IPS-18c (cell line): ENCODE measurements around the gene H6PD.

Experiments
- H3K4me3 ChIP-seq: 2 replicates; pipeline ENCODE4 v1.7.0; 2013; ENCODE audit warnings: low read depth, mild to moderate bottlenecking, low read length, moderate library complexity; ENCODE audit not compliant: insufficient read depth
- H3K9me3 ChIP-seq: one replicate; pipeline ENCODE4 v1.6.1; 2013; ENCODE audit warnings: mild to moderate bottlenecking, low read length, moderate library complexity; ENCODE audit not compliant: control insufficient read depth, insufficient read depth

H6PD gene

DNA sequence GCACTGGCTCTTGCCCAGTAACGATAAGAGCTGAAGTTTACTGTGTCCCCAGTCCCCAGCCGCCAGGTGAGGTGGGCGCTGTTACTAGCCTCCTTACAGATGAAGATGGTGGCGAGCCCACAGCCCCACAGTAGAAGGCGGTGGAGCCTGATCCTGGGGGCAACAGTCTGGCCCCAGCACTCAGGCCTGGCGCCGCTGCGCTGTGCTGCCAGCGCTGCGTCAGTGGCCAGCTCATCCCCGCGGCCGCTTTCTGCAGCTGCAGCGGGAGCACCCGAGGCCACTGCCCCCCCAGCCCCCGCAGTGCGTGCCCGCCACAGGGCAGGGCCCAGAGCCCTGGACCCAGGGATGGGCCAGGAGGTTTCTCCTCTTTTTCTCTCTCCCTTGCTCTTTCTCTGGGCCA is 13.3 kb downstream of the H6PD start:
- no peak overlapping the region for H3K4me3 ChIP-seq

DNA sequence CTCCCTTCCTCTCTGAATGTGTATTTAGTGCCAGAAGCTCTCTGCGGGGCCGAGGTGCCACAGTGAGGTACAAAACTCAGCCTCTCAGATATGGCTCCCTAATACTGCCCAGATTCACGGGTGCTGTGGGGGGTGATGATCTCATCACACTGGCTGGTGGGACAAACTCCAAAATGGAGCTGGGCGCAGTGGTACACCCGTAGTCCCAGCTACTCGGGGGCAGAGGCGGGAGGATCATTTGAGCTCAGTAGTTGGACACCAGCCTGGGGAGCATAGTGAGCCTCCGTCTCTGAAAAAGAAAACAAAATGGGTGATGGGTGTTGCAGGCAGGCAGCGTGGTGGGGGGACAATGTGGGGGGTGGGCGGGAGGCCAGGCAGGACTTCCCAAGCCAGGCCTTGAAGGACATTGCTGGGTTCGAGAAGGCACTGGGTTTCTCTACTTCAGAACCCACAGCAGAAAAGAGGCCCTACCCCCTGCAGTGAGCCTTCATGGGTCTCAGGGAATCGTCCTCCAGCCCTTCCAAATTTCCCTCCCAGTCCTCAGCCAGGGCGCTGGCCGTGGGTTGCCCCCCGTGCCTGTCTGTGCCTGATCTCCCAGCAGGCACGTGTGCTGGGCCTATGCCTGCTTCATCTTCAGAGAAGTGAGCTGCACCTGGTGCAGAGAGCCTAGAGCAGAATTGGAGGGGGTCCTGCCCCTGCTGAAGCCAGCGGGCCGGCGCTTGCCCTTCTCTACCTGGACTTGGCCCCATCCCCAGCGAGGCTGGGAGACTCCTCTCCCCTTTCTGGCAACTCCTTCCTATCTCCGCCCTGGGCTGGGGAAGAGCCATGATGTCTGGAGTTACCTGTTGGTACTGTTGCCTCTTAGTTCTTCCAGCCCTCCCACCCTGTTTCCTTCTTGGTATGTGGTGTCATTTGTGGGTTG is 14.0 kb downstream of the H6PD start:
- Histone ChIP-seq H3K9me3 (no peaks in the 10 kb centered on the region), H3K4me3 (no peak overlapping the region)

More for the DNA sequence above, 13.3 kb downstream of the H6PD start:
- H3K9me3 ChIP-seq, result no peaks in the 10 kb centered on the region

DNA sequence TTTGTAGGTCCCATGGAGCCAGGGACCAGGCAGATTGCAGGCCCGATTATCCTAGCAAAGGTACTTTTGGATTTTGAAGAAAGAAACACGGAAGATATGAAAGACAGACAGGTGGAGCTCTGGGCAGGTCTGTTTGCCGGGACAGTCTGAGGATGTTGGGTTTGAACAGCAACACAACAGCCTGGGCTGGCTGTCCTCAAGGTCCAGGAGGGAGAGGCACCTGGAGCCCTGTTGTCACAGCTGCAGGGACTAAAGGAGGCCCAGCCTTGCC is 14.6 kb downstream of the H6PD start:
- Histone ChIP-seq H3K4me3 (no peak overlapping the region), H3K9me3 (no peaks in the 10 kb centered on the region)

DNA sequence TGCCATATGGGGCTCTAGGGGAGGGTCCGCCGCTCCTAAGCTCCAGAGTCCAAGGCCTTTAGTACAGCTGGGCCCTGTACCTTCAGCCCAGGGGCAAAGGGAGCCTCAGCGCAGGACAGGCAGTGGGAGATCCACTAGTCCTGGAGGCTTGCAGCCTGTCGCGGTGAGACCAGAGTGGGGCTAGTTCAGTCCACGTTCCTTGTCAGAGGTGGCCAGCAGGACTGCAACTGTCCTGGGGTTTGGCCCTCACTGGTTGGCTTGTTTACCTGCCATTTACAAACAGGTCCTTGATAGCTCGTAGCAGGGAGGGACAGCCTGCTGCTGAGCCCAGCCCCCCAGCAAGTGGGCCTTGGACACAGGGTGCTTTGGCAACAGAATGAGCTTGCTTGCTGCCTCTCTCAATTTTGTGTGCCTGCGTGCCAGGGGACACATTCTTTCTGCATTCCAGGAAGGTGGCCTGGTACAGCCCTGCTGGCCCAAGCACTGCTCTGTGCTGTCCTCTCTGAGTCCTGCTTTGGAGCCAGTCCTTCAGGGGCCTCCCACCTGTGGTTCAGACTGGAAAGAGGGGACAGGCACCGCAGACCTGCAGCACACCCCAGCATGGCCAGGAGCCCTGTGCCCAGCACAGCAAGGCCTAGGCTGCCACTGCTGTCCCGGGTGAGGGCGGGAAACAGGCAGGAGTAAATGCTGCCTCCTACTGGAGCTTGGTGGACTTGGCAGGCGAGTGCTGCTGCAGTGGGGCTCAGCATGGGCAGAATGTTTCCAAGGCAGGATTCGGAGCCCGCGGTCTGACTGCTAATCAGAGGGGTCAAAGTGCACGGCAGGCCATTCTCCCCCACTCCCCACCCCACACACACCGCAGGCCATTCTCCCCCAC is 15.2 kb downstream of the H6PD start:
- Histone ChIP-seq H3K9me3 (no peaks in the 10 kb centered on the region), H3K4me3 (no peak overlapping the region; the same call in 1 of the 2 replicates)

DNA sequence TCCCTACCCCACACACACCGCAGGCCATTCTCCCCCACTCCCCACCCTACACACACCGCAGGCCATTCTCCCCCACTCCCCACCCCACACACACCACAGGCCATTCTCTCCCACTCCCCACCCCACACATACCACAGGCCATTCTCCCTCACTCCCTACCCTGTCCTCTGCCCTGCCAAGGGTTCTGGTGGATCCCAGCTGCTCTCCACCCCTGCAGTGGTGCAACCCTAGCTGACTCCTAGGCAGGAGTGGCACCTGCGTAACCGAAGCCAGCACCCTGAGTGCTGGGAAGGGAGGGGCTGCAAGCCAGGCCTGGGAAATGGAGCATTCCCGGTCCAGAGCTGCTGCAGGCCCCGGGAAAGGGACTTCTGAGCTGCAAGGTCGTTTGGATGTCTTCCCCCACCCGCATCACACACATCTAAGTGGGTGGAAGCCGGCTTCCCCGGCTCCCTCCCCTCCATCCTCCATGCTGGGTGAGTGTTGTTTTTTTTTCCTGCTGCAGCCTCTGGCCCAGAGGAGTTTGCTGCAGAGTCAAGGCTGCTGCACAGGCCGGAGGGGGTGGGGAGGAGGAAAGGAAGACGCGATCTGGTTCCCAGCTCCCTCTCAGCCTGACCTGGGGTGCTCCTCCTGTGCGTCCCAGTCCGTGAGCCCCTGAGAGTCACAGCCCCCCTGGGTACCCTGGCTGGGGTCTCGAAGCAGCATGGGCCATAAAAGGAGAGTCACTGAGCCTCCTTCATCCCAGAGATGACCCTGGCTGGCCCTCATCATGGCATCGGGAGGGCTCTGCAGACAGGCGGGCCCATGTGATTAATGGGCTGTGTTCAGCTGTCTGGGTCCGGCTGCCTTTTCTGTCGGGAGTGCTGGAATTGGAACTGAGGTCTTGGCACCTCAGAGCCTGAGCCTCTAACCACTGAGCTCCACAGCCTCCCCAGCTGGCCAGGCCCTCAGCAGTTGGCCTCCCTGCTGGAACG is 16.1 kb downstream of the H6PD start:
- H3K4me3 ChIP-seq, result no peak overlapping the region
- no peaks in the 10 kb centered on the region for H3K9me3 ChIP-seq

DNA sequence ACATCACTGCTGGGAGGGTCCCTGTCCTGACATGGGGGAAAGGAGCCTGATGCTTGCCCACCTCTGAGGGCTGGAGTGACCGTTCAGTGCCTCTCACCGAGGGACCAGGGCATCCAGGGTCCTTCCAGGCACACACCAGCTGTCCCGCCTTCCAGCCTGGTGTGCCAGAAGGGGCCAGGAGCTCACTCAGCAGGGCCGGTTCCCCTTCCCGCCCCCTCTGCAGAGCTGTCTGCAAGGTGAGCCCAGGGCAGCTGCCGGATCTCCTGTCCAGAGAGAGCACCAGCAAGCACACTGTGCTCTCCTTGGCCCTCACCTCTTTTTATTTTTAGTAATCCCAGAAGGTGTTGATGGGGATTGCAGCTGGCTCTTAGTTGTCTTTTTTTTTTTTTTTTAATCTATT is 16.9 kb downstream of the H6PD start:
- no peaks in the 10 kb centered on the region for H3K9me3 ChIP-seq
- no peak overlapping the region for H3K4me3 ChIP-seq

DNA sequence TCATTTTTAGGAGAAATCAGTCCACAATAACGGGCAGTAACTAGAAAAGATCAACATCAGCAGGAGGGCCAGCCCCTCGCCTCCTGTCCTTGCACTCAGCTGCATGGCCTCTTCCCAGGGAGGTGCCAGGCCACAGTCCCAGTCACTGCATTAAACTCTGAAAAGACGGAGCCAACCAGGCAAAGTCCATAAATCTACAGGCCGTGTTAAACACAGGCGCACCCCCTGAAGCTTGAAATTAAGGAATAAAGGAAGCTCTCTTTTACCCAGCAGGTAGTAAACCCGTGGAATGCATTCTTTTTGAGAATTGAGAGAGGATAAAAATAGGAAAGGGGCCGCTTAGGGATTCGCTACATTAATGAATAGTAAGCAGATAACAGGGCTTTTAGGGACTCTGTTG is 18.4 kb downstream of the H6PD start:
- H3K4me3 ChIP-seq, result no peak overlapping the region
- no peaks in the 10 kb centered on the region for H3K9me3 ChIP-seq

DNA sequence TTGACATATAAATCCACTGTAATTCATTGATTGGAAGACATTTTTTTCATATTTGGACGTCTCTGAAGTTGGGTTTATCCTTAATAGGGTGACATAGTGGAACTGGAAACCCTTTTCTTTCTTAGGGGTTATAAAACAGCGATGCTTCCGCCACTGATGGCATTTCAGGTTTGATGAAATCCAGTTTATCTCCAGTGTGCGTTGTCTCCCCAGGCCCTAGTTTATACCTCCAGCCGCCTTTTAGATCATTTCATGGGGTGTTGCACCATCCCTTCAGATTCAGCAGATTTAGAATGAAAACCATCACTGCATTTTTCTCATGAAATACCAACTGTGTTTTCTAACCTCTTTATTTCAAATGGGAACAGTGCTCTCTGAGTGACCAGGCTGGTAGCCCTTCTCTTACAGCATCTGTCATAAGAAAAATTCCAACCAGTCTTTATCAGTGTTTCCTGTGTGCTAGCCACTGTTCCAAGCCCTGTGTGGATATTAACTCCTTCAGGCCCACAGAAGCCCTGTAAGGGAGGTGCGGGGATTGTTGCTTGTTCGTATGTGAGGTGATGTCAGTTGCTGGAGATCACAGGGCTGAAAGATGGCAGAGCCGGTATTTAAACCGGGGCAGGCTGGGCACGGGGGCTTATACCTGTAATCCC is 19.0 kb downstream of the H6PD start:
- H3K9me3 ChIP-seq, result no peaks in the 10 kb centered on the region
- H3K4me3 ChIP-seq, result no peak overlapping the region

DNA sequence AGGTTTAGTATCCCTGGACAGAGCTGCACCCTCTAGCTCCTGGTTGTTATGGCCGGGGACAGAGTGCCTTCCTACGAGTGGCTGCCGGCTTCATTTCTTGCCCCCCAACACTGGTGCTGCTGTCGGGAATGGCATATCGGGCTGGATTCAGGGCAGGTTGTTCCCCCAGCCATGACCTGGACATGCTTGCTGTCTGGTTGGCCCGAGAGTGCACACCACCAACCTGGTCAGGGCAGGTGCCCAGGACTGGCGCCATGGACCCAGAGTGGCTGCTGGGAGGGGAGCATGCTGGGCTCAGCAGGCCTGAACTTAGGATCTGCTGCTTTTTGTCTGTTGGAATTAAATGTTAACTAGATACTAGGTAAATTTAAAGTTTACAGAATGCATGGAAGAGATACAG is 21.8 kb downstream of the H6PD start:
- H3K4me3 ChIP-seq, result no peak overlapping the region
- no peaks in the 10 kb centered on the region for H3K9me3 ChIP-seq

DNA sequence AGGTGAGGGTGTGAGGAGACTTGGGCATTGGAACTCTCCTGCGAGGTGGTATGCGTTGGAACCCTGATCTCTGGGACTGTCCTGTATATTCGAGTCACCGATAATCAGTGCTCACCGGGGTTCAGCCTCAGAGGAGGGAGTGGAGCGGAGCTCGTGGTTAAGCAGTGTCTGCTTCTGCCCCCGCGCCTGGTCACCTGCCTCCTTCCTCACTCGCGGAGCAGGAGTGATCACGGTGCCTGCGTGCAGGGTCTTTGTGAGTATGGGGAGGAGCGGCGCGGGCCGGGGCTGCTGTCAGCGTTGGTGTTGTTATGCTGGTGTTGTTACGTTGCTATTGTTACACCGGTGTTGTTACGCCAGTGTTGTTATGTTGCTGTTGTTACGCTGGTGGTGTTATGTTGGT is 23.3 kb downstream of the H6PD start:
- no peaks in the 10 kb centered on the region for H3K9me3 ChIP-seq
- H3K4me3 ChIP-seq, result no peak overlapping the region

DNA sequence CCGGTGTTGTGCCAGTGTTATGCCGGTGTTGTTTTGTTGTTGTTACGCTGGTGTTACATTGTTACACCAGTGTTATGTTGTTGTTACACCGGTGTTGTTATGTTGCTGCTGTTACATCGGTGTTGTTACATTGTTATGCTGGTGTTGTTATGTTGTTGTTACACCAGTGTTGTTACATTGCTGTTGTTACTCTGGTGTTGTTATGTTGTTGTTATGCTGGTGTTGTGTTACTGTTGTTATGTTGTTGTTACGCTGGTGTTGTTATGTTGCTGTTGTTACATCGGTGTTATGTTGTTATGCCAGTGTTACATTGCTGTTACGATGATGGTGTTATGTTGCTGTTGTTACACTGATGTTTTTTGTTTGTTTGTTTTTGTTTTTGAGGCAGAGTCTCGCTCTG is 24.1 kb downstream of the H6PD start:
- Histone ChIP-seq H3K4me3 (no peak overlapping the region; the same call in 1 of the 2 replicates), H3K9me3 (no peaks in the 10 kb centered on the region)

DNA sequence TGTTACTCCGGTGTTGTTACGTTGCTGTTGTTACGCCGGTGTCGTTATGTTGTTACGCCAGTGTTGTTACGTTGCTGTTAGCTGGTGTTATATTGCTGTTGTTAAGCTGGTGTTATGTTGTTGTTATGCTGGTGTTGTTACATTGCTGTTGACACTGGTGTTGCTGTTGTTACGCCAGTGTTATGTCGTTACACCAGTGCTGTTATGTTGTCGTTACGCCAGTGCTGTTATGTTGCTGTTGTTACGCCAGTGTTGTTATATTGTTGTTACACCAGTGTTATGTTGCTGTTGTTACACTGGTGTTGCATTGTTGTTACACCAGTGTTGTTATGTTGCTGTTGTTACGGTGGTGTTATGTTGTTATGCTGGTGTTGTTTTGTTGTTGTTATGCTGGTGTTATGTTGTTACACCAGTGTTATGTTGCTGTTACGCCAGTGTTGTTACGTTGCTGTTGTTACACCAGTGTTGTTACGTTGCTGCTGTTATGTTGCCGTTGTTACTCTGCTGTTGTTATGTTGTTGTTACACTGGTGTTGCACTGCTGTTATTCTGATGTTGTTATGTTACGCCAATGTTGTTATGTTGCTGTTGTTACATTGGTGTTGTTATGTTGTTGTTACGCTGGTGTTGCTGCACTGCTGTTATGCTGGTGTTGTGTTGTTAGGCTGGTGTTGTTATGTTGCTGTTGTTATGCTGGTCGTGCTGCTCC is 25.6 kb downstream of the H6PD start:
- no peaks in the 10 kb centered on the region for H3K9me3 ChIP-seq

DNA sequence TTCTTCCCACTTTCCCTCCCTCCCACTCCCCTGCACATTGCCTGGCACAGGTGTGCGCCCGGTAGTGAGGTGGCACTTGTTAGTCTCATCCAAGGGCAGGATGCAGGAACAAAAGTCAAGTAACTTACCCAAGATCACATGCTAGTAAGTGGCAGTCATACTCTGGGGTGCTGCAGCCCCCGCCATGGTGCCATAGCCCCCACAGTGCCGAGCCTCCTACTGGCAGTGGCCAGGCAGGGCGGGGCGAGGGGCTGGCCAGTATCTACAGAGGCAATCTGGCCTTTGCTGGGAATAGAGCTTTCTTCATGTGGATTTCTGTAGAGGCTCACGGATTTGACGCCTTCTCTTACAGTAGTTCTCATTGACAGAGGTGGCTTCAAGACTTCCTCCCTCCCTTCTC is 26.9 kb downstream of the H6PD start:
- no peak overlapping the region for H3K4me3 ChIP-seq
- H3K9me3 ChIP-seq, result no peaks in the 10 kb centered on the region

More for the DNA sequence above, 25.6 kb downstream of the H6PD start:
- no peak overlapping the region for H3K4me3 ChIP-seq

DNA sequence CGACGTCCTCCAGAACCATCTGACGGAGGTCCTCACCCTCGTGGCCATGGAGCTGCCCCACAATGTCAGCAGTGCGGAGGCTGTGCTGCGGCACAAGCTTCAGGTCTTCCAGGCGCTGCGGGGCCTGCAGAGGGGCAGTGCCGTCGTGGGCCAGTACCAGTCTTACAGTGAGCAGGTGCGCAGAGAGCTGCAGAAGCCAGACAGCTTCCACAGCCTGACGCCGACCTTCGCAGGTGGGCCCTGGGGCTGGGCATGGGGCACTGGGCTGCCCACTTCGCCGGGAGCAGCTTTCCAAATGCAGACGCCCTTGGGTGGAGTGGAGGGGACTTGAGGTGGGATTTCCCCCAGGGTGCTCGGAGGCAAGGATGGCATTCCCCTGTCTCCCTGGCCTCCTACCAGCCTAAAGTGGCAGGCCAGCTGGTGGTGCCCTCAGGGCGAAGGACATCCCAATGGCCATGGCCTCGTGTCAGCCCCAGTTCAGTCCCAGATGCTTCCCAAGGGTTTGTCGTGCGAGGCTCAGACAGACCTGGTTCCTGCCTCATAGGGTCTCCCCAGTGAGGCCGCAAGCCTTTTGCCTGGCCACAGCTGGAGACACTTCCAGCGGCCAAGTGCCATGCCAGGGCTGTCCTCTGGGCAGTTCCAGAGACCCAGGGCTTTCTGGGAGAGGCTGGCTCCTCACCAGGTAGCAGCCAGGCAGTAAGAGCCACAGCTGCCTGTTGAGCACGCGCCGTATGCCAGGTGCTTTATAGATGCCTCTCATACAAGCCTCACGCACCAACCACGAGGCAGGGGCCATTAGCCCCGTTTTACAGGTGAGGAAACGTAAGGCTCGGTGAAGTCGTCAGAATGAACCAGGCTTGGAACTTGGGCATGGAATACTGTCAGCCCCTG is 27.8 kb downstream of the H6PD start:
- Histone ChIP-seq H3K9me3 (no peaks in the 10 kb centered on the region), H3K4me3 (no peak overlapping the region)

DNA sequence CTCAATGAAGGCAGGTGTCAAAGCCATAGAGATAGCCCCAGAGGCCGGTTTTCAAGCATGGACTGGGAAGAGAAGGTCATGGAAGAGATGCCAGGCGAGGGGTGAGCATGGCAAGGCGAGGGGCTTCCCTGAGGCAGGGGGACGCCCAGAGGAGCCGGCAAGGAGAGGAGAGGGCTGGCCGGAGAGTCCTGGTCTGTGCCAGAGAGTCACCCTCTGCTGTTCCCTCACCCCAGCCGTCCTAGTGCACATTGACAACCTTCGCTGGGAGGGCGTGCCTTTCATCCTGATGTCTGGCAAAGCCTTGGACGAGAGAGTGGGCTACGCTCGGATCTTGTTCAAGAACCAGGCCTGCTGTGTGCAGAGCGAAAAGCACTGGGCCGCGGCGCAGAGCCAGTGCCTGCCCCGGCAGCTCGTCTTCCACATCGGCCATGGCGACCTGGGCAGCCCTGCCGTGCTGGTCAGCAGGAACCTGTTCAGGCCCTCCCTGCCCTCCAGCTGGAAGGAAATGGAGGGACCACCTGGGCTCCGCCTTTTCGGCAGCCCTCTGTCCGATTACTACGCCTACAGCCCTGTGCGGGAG is 28.8 kb downstream of the H6PD start:
- H3K4me3 ChIP-seq, result no peak overlapping the region
- no peaks in the 10 kb centered on the region for H3K9me3 ChIP-seq
